NCI-H2196 (cell line): ENCODE data around the gene ABCC11.
"Not testable (repeated sequence)": the region's sequence is repeated elsewhere in the genome, so short reads cannot be mapped to it uniquely, and the experiment has no call there.

Source experiments
- DNase-seq: peaks from one replicate; lab custom pipeline; 2025; ENCODE audit not compliant: unreplicated experiment; lab: John Stamatoyannopoulos, UW

ABCC11 gene

DNA sequence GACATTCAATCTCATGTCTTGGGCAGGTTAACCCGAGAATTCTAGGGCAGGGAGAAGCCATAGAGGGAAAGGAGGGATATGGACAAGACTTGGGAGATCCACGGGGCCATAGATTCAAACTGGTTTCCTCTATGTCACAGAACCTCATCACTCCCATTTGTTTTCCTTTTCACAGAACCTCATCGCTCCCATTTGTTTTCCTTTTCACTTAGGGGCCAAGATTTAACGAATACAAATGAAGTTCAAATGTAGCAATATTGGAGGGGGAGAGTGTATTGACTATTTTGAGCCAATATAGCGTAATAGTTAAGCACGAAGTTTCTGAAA lies 42.6 kb downstream of the ABCC11 start:
- DNase-seq, result no peak

DNA sequence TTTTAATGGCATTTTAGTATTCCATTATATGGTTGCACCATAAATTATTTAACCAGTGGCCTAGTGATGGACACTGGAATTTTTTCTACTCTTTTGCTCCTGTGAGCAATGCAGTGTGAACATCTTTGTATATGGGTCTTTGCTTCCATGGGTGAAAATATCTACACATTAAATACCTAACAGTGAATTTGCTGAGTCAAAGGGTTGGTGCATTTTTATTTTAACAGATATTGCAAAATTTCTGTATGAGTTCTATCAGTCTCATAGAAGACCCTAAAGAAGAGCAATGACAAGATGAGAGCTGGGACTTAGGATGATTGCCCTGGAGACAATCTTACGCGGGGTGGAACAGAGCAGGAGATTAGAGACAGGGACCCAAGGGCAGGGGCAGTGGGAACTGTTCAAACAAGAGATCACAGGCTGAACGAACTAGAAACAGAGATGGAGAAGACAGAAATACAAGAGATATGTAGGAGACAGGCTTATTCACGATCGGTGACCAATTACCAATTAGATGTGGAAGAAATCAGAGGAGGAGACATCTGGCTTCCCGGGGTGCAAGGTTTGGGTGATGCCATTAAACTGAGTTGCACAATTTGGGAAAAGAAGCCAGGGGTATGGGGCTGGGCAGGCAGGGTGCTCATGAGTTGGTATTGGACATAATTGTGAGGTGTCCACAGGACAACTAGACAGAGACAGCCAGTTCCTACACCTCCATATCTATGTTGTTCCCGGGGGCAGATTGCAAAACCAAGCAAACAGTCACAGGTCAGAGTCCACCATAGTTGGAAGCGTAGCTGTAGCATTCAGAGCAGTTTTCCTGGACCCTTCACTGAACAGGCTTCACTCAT lies 43.1 kb downstream of the ABCC11 start:
- no peak for DNase-seq

DNA sequence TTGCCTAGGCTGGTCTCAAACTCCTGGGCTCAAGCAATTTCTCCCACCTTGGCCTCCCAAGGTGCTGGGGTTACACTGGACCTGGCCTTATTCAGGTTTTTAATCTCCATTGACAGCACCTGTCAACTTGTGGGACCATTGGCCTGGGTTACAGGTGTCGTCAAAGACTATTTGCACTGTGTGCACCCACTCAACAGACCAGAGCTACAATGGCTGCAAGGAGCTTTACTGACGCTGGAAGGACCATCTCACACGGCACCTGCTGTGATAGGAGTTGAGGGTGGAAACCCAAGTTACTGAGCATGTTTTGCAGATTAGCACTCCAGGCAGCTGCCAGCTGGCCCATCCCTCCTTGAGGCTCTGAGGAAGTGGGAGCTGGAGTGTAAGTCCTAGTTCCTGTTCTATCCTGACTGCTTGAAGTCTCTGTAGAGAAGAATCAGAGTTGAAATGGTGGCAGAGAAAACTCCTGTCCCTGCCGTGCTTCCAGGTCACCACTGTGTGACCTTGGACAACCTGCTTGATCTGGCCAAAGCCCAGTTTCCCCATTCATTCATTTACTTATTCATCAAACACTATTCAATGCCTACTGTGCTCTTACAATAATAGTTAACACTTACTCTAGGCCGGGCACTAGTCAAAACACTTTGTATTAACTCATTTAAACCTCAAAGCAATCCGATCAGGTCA lies 45.7 kb downstream of the ABCC11 start:
- no peak for DNase-seq

DNA sequence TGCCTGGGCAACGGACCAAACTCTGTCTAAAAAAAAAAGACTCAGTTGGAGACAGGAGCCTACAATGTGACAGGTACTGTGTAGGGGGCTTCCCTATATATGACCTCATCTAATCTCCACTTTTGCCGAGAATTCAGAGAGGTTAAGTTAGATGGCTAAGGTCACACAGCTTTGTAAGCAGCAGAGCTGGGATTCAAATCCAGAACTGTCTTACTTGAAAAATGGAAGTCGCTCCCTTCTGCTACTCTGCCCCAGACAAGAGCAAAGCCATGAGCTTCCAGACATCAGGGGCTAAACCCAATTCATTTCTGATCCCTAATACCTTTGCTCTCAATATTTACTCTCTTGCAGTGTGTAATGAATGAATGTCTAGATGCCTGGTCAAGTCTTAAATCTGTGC lies 50.0 kb downstream of the ABCC11 start:
- DNase-seq, result no peak

DNA sequence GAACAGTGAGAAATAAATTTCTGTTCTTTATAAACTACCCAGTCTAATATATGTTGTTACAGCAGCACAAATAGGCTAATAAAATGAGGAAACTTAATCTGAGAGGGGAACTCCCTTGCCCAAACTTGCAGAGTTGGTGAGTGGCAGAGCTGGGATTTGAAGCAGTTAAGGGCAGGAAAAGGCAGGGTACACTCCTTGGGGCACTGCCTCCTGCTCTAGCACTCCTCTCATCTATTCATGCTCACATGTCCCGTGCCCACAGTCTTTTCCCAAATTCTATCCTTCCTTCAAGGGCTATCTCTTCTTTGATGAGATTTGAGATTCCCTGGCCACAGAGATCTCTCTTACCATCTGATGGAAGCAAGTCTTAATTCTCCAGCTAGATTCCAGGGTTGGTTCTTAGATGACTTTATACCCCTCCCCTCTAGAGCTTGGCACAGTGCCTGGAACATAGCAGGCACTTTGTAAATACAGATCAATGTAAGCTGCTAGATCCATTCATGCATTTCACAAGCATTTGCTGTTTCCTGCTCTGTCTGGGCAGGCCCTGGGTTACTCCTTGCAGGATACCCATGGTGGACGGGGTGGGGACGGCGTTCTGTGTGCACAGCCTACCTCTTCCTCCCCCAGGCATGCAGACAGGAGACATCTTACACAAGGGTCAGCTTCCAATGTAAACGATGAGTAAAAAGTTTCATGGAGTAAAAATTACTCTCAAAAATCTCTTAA lies 52.3 kb downstream of the ABCC11 start:
- DNase-seq, result peak; percentile 34

DNA sequence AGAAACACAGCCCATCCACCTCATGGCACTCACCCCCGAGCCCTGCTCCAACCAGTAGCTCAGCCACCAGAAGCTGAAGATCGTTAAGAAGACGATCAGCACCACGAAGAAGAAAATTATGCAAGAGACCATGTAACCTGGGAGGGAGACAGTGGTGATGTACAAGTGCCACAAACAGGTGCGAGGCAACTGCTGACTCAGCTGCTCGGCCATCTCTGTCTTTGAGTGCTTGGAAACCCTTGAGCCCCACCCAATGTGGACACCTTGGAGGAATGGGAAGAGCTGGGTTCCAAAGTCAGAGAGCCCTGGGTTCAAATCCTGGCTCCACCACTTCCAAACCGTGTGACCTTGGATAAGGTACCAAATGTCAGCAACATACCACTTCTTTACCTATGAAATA lies 53.5 kb downstream of the ABCC11 start:
- no peak for DNase-seq

DNA sequence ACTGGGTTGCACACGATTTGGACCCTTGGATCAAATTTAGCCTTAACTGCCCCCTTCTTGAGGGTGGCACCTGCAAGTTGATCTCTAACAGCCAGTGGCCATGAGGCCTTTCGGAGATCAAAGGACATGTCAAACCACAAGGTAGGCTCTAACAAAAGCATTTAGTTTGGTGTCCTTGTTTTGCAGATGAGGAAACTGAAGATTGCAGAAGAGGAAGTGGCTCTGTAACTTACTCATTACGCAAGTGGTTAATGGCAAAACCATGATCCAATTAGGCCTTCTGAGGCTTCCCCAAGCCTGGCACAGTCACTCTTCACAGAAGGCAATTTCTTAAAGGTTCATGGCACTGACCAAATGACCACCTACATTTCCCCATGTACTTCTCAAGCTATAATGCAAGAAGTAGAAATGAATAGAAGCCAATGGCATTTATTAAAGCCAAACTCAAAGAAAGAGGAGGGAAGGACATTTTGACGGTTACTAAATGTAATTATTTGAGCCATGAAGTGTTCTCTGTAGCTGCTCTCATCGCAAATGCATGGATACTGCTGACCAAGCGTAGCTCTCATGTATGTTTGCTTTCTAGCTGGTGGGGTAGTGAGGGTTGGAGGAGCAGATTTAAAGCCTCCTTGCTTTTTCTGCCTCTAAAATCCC lies 58.8 kb downstream of the ABCC11 start:
- DNase-seq, result no peak

DNA sequence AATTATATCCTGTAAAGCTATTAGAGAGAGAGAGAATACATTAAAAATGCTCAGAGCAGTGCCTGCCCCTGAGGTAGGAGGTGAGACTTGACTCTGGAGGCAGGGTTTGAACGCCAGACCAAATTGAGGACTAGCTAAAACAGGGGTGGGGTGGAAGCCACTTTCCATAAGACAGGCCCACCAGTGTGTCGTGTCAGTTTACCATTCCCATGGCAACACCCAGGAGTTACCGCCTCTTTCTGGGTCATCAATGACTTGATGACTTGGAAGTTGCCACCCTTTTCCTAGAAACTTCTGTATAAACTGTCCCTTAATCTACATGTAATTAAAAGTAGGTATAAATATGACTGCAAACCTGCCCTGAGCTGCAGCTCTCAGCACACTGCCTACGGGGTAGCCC lies 59.6 kb downstream of the ABCC11 start:
- no peak for DNase-seq

DNA sequence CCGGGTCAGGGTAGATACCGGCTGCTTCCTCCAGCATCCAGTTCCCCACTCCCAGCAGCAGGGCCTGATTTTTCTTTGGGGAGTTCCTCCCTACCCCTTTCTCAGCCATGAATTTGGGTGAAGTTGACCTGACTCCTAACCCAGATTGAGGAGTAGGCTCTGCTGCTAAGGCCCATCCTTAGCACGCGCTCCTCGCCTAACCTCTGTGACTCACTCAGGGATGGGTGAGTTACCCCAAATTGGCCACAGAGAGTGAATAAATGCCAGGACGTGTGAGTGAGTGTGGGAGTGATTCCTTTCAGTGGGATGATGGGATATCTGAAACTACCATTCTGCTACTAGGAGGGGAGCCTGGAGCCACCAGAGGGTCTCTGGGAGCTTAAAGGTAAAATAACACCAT lies 62.7 kb downstream of the ABCC11 start:
- DNase-seq, result no peak

DNA sequence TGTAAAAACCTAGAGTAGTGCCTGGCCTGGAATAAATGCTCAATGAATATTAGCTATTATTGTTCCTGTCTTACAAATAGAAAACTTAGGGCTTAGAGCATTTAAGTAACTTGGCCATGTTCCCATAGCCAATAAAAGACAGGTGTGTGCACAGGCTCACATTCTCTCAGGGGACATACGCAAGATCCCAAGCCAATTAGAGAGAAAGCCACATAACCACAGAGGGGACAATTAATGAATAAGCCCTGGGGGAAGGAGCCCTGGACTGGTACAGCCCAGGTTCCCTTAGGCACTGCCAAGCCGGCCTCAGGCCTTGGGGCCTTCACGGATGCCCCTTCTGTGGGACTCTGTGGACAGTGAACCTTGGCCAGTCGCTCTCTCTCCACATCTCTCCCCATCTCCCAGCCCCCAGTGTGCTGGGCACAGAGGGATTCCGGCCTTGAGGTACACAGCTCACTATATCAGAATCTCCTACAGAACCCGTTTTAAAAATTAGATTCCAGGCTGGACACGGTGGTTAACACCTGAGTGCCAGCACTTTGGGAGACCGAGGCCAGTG lies 64.3 kb downstream of the ABCC11 start:
- no peak for DNase-seq

DNA sequence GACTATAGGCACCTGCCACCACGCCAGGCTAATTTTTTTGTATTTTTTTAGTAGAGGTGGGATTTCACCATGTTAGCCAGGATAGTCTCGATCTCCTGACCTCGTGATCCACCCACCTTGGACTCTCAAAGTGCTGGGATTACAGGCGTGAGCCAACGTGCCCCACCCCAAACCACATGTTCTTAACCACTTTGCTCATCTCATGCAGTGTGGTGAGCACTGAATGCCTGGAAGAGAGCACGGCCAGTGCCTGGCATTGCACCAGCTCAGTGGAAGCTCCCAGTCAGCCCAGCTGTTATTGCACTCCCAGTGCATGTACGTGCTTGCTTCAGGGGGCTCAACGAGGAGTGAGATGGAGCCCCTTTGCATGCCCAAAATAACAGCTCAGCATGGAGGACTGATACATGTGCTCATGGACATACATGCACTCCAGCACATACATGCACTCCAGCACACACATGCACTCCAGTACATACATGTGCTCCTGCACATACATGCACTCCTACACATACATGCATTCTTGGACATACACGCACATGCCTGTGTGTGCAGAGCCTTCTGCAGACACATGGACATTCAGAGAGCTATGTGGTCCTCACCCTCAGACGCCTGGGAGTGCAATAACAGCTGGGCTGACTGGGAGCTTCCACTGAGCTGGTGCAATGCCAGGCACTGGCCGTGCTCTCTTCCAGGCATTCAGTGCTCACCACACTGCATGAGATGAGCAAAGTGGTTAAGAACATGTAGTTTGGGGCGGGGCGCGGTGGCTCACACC lies 65.4 kb downstream of the ABCC11 start:
- not testable (repeated sequence) for DNase-seq

DNA sequence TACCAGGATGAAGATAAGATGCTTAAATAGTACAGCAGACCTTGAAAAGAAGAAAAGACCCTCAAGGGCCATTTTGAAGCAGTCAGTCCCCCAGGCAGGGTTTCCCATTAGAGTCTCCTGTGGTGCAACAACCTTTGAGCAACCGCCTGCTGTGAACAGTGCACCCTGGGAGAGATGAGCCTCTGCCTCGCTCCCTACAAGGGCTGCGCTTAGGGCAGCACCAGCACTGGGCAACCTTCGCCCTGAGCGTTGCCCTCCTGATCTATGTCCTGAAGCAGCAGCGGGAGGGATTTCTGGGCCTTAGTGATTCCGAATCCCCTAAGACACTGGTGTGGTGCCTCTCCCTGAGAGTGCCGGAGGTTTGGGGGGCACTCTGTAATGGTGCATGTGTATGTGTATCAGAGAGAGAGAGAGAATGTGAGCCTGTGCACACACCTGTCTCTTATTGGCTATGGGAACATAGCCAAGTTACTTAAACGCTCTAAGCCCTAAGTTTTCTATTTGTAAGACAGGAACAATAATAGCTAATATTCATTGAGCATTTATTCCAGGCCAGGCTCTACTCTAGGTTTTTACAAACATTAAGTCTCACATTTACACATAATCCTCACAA lies 66.4 kb downstream of the ABCC11 start:
- no peak for DNase-seq

DNA sequence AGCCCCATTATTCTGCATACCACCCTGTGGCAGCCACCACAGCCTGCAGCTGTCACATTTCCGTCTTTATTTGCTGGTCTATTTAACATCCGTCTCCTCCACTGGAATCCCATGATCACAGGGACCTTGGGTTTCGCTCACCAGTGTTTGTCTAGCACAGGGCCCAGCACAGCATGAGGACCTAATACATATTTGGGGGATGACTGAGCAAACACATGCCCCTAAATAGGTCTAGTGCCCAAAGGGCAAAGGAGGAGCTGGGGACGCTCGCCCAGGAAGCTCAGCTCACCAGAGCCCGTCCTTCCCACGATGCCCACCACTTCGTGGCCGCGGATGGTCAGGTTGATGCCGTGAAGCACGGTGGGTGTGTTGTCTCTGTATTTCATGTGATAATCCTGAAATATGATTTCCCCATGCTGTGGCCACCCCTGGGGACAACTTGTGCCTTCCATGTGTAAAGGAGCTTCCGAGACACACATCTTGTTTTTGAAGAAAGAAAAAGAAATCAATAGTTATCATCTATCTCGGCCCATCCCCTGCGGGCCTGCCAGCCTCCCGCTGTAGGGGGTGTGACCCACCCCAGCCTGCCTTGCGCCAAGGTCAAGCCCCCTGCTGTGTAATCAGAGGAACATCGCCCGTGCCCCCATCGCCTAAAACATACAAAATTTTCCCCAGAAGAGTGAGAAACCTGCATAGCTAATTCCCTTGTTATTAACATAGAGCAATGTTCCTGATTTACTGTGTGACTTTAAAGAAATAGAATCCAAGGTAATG lies 70.5 kb downstream of the ABCC11 start:
- DNase-seq, result no peak

DNA sequence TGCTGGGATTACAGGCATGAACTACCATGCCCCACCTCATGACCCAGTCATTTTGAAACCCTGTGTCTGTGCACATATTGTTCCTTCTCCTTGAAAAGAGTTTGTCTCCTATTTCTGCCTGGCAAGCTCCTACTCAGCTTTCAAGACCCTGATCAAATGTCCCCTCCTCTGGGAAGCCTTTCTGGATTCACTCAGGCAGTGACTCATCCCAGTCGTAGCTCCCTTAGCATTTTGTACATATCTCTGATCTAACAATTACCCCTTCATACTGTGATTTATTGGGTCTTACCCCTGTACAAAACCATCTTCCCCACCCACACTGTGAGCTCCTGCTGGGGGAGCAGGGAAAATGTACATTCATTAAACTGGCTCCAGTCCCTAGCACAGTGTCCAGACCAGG lies 73.5 kb downstream of the ABCC11 start:
- no peak for DNase-seq

DNA sequence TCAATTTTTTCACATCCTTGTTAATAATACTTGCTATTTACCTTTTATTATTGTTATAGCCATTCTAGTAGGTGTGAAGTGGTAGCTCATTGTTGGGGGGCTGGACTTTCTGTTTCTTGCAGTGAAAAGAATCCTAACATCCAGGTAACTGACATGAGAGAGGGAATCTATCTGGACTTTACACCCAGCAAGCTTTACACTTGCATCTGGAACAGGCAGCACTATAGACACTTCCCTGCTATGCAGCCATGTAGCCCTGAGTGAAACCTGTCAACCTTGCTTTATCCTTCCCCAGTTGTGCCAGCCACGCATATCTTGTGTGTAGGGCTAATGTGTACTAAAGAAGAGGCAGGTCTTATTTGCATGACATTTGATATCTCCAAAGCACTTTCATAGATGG lies 74.7 kb downstream of the ABCC11 start:
- DNase-seq, result no peak

DNA sequence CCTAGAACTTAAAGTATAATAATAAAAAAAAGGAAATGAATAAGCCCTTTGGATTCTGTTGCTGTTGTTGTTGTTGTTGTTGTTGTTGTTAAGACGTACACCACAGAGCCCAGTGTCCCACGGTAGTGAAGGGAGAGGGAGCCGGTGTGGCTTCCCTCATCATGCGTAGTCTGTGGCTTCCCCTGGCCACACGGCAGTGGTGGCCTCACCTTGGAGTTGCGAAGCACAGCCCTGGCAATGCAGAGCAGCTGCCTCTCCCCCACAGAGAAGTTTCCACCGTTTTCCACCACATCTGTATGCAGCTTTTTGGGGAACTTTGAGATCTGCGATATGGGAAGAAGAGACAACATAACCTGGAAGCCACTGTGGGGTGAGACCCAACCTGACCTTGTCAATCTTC lies 77.4 kb downstream of the ABCC11 start:
- DNase-seq, result no peak

DNA sequence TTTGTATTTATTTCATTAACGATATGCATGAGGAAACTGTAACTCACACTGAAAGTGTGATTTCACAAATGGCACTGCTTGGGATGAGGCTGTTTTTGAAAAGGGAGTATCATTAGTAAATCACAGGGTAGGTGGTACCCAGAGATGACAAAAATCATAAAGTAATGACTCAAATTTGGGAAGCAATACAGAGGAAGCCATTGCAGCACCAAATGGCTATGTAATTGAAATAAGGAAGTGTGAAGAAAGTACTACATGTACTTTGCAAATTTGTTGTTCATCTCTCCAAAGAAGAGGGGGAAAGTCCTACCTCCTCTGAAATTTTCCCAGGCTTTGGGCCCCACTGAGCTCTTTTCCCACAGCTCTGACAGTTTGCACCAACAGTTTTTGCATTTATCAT lies 79.3 kb downstream of the ABCC11 start:
- DNase-seq, result no peak

DNA sequence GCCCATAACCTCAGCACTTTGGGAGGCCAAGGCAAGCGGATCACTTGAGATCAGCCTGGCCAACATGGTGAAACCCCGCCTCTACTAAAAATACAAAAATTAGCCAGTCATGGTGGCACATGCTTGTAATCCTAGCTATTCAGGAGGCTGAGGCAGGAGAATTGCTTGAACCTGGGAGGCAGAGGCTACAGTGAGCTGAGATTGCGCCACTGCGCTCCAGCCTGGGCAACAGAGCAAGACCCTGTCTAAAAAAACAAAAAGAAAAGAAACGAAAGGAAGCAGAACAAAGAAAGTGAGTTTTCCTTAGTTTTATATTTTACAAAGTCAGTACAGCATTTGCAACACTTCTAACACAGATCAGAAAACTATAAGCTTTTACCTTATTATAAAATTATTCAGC lies 80.7 kb downstream of the ABCC11 start:
- DNase-seq, result not testable (repeated sequence)

DNA sequence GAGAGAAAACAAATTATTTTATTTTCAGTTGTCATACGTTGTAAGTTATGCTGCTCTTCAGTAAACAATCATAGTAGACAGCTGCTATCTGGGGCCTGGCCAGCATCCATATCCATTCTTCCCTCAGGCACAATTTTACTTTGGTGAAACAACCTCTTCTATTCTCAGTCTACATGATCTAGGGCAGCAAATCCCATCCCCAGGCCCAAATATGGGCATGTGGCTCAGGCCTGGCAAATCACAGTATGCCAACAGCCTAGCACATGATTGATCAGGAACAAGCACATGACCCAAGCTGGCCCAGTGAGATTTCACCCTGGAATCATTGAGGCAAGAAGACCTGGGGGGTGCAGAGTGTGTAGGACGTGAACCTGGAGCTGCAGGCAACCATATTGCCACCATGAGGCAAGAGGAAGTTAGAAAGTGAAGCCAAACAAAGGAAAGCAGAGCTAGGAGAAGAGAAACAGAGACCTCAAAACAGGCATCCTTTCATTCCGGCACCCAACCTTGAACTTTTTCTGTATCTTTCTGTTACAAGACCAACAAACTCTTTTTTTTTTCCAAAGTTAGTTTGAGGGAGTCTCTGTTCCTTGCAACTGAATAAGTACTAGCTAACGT lies 81.3 kb downstream of the ABCC11 start:
- peak; percentile 4 for DNase-seq
